ENCODE data around the gene NLRP3.
"Not testable (repeated sequence)": the region's sequence is repeated elsewhere in the genome, so short reads cannot be mapped to it uniquely, and the experiment has no call there.

NLRP3 gene

DNA sequence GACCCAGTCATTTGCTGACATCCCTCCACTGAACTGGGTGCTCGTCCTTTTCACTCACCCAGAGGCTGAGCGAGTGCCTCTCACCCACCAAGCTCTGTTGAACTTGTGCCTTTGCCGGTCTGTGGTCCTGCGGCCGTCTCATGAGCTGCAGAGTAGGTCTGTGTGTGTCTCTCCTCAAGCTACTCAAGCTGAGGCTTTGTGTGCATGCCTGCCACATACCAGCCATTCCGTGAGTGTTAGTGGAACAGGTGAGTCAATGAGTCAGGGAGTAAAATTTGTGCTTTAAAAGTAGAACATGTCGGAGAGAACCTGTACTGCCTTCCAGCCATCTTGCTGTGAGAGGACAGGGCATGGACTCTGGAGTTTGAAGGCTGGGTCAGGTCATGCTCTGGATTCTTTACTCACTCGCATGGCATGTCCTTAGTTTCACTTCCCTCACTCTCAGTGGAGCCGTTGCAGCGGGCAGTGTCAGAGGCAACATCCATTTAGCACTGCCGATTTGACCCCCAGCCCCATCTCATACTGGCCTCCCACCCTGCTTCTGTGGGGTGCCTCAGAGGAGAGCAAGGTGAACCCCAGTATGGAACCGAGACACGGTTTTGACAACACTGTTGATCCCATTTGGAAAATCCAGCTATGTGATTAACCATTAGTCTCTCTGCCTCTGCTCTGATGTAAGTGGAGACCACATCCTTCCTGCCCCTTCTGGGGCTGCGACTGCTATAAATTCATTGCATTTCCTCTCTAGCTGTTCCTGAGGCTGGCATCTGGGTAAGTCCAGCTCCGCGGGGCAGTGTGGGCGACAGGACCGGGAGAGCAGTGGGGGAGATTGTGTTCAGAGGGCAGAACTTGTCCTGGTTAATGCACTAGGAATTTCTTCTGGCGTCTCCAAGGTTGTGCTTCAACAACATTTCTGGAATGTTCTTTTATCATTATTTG is at the start of gene NLRP3:
Gene NLRP3, plus strand, starts transcription at position 751 of the 939 bp plus-strand sequence. CDS start 2,628 bp downstream, outside the sequence.
- no peak for DNase-seq (ENCODE audit: low read depth)

DNA sequence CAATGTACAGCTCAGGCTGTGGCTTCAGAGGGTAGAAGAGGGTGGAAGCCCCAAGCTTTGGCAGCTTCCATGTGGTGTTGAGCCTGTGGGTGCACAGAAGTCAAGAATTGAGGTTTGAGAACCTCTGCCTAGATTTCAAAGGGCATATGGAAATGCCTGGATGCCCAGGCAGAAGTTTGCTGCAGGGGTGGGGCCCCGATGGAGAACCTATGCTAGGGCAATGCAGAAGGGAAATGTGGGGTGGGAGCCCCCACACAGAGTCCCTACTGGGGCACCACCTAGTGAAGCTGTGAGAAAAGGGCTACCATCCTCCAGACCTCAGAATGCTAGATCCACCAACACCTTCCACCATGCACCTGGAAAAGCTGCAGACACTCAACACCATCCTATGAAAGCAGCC is 49.6 kb upstream of the NLRP3 start:
- not testable (repeated sequence) for DNase-seq (ENCODE audit: low read depth)

DNA sequence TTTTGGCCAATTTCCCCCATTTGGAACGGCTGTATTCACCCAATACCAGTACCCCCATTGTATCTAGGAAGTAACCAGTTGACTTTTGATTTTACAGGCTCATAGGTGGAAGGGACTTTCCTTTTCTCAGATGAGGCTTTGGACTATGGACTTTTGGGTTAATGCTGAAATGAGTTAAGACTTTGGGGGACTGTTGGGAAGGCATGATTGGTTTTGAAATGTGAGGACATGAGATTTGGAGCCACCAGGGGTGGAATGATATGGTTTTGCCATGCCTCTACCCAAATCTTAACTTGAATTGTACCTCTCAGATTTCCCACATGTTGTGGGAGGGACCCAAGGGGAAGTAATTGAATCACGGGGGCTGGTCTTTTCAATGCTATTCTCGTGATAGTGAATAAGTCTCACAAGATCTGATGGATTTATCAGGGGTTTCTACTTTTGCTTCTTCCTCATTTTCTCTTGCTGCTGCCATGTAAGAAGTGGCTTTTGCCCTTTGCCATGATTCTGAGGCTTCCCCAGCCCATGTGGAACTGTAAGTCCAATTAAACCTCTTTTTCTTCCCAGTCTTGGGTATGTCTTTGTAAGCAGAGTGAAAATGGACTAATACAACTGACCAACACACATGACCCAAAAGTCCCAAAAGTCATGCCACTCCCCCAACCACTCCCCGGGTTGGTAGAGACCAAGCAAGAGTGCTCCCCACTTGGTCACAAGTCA is 48.9 kb upstream of the NLRP3 start:
- no peak for DNase-seq (ENCODE audit: low read depth)

DNA sequence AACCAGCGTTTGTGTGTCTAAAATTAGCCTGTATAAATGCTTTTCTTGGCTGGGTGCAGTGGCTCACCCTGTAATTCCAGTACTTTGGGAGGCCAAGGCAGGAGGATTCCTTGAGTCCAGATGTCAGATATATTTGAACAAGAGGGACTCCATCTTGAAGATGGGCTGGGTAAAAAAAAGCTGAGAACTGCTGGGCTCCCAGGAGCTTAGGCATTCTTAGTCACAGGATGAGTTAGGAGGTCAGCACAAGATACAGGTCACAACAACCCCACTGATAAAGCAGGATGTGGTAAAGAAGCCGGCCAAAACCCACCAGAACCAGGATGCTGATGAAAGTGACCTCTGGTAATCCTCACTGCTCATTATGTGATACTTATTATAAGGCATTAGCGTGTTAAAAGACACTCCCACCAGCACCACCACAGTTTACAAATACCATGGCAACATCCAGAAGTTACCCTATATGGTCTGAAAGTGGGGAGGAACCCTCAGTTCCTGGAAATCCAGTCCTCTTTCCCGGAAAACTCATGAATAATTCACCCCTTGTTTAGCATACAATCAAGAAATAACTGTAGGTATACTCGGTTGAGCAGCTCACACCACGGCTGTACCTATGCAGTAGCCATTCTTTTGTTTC is 48.1 kb upstream of the NLRP3 start:
- no peak for DNase-seq (ENCODE audit: low read depth)

DNA sequence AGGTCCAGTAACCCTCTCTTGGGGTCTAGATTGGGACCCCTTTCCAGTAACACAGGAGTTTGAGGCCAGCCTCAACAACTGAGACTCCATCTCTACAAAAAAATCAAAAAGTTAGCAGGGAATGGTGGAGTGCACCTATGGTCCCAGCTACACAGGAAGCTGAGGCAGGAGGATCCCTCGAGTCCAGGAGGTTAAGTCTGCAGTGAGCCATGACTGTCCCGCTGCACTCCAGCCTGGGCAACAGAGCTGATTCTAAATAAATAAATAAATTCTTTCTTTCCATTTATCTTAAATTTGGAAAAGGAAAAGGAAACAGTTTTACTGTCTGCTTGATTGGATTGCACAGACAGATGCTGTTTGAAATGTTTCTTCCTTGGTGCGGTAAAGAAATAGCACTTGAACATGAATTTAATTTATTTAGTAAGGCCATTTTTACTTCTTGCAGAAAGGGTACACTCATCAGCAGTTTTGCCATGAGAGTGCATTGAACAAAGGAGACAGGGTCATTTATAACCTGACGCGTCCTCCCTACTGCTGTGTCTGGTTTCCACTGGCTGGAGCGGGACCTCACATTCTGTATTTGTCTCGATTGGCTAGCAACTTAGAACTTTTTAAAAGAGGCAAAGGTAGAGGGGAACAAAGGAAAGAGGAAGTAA is 47.4 kb upstream of the NLRP3 start:
- DNase-seq (ENCODE audit: low read depth), result no peak

DNA sequence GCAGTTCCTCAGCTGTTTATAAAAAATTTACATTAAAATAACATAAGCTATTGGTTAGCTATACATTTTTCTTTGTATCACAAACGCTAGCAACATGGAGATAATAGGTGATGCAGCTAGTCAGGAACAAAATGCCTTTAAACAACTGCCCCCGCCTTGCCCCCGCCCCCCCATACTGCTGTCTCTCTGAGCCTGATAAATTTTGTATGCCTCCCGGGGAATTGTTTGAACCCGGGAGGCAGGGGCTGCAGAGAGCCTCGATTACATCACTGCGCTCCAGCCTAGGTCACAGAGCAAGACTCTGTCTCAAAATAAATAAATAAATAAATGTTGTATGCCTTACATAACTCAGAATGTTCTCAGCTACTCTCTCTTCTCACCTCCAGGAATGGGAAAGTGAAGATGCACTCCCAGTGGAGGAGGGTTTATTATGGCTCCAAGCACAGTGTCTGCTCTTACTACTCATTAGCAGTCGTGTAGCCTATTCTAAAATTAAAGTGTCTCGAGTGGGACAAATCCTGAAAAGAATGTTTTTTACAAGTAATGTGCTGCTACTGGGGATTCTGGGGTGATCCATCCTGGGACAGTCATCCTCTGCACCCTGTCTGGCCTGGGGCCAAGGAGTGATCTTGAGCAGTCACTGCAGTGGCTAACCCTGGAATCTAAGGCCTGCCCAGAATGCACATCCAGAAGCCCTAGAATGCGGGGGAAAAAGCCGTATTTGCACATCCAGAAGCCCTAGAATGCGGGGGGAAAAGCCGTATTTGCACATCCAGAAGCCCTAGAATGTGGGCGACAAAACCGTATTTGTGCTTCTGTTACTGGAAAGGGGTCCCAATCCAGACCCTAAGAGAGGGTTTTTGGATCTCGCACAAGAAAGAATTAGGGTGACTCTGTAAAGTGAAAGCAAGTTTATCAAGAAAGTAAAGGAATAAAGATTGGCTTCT is 44.9 kb upstream of the NLRP3 start:
- no peak for DNase-seq (ENCODE audit: low read depth)

DNA sequence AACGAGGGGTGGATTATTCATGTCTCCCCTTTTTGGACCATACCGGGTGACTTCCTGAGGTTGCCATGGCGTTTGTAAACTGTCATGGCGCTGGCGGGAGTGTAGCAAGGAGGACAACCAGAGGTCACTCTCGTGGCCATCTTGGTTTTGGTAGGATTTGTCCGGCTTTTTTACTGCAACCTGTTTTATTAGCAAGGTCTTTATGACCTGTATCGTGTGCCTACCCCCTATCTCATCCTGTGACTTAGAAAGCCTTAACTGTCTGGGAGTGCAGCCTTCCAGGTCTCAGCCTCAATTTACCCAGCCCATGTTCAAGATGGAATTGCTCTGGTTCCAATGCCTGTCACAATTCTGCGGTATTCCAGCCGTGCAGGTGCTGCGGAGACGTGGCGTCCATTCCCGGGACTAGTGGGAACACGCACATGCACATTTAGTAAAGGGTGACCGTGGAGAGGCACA is 44.1 kb upstream of the NLRP3 start:
- DNase-seq (ENCODE audit: low read depth), result no peak

DNA sequence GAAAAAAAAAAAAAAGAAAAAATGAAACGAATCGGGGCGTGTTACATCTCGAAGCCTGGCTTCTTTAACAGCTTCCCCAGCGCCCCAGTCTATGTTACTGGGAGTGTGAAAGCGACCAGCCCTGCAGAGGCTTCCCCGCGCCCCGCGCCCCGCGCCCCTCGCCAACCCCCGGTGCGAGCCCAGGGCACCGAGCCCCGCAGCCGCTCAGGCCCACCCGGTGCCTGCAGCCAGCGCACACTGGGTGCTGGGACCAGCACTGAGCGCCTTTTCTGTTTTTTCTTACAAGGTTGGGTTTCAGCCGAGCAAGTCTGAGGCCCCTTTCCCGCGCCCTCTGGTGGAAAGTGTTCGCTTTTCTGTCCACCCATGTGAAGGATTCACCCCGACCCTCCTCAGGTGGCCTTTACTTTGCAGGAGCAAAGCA is 42.2 kb upstream of the NLRP3 start:
- DNase-seq (ENCODE audit: low read depth), result peak; percentile 40

DNA sequence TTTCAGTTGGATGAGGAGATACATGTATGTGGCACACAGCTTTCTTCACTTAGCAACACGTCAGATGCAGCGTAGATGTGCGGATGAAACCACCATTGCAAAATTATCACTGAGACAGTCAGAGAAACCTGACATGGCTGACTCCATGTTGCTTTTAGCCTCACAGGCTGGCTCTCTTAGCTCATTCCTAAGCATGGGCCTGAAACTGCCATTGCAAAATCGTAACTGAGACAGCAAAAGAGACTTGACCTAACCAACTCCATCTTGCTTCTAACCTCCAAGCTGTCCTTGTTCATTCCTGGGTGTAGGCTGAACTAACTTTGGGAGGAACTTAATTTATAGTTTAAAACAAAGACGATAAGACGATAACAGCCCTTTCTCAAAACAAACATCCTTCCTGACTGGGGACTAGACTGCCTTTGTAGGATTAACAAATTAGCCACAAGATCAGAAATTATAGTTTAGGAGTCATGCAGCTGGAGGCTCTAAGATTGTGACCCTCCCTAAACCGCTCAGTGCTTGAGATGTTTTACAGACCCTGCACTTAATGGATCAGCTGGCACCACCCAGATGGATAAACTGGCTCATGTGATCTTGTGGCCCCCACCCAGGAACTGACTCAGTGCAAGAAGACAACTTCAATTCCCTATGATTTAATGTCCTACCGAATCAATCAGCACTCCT is 41.2 kb upstream of the NLRP3 start:
- not testable (repeated sequence) for DNase-seq (ENCODE audit: low read depth)

DNA sequence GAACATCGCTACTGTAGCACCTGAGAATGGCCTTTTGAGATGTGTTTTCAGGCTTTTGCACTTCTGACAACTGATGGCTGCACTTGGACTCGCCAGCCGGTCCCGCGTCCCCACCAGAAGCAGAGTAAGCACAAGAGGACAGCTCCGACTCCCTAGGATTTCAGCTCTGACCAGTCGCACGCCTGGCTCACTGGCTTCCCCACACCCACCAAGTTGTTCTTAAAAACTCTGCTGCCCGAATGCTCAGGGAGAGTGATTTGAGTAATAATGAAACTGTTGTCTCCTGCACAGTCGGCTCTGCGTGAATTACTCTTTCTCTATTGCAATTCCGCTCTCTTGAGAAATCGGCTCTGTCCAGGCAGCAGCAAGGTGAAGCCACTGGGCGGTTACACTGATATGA is 40.2 kb upstream of the NLRP3 start:
- DNase-seq (ENCODE audit: low read depth), result no peak

DNA sequence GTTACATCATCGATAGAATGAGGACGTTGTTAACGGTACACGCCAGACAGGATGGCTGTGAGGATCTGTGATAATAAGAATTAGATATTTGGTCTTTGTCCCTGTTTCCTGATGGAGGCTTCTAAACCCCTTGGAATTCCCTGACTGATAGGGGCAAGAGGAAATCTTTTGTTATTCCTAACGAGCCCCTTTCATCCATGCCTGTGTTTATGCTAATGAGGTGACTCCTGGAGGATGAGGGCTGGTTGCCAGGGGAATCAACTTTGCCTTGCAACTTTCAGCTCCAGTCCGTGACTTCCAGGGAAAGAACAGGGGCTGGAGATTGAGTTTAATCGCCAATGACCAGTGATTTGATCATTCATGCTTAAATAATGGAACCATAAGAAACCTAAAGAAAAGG is 39.3 kb upstream of the NLRP3 start:
- no peak for DNase-seq (ENCODE audit: low read depth)

DNA sequence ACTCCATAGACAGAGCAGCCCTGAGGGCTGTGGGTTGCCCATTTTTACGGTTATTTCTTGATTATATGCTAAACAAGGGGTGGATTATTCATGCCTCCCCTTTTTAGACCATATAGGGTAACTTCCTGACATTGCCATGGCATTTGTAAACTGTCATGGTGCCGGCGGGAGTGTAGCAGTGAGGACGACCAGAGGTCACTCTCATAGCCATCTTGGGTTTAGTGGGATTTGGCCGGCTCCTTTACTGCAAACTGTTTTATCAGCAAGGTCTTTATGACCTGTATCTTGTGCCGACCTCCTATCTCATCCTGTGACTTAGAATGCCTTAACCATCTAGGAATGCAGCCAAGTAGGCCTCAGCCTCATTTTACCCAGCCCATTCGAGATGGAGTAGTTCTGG is 38.3 kb upstream of the NLRP3 start:
- DNase-seq (ENCODE audit: low read depth), result not testable (repeated sequence)

DNA sequence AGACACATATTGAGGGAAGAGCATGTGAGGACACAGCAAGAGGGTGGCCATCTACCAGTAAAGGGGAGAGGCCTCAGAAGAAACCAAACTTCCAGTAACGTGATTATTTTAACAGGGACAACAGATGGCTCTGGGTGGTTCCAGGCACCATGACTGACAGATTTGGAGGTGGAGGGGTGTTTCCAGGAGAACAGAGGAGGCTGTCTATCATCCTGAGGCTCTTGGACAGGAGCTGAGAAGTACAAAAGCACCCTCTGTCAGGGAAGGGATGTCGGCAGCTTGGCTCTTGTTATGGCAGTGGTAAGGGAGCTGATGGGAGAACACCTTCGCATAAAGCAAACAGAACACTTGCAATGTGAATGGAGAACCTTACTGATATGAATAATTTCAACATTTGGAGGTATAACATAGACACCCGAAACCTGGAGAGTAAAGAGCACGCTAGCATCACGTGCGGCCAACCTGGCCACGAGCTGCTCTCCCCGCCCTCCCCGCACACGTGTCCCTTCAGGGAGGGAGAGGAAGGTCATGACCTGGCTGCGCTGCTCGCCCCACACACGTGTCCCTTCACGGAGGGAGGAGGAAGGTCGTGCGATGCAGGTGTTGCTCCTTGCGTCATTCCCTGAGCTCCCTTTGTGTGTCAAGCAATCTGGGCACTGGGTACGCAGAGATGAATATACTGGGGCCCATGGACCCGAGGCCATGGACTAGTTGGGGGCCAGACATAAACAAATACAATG is 37.5 kb upstream of the NLRP3 start:
- DNase-seq (ENCODE audit: low read depth), result no peak

DNA sequence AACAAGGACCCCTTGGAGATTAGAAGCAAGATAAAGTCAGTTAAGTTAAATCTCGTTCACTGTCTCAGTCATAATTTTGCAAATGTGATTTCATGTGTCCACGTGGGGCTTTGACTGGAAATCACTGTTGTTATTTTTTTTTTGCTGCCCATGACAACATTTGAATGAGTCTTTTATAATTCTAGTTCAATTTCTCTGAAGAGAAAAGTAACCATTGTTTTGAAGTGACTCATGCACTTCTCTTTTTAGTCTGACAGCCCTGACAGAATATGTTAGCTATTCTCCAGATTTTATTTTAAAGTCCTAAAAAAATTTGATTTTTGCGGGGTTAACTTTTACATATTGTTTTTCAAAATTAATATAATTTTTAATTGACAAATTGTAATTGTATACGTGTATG is 30.7 kb upstream of the NLRP3 start:
- no peak for DNase-seq (ENCODE audit: low read depth)

DNA sequence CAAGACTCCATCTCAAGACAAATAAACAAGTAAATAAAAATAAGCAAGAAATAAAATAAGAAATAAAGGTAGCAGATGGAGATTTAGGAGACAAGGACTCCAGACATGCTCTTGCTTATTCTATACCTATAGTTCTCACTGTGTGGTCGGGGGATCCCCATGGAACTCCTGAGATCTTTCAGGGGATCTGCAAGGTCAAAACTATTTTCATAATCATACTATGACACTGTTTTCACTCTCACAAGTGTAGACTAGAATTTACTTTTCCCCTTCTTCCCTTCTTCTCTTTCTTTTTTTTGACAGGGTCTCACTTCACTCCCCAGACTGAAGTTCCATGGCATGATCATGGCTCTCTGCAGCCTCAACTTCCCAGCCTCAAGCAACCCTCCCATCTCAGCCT is 29.8 kb upstream of the NLRP3 start:
- DNase-seq (ENCODE audit: low read depth), result no peak

DNA sequence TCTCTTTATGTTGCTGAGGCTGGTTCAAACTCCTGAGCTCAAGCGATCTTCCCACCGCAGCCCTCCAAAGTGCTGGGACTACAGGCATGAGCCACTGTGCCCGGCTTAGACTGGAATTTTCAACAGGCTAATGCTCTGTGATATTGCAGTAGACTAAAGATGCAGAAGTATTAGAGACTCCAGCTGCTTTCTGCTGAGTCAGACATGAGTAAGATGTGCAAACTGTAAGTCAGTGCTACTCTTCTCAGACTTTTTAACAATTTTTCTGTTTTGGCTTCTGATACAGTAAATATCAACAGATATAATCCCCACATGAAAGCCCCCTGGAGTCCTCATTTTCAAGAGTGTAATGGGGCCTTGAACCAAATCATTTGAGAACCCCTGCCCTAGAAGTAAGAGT is 29.3 kb upstream of the NLRP3 start:
- no peak for DNase-seq (ENCODE audit: low read depth)

DNA sequence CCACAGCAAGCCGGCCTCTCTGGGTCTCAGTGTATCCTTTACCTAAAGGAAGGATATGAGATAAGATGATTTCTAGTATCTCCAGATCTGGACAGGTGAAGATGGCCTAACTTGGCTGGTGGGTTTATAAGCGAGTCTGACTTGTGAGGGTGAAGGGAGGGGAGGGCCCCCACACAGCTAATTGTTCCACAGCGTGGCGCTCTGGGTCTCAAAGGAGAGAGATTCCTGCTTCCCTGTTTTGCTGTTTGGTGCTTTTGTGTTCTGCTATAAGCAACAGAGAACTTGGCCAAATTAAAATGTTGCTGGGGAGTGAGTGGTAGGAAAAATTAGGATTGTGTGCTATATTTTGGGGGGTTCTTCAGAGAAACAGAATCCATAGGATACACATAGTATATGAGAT is 28.9 kb upstream of the NLRP3 start:
- DNase-seq (ENCODE audit: low read depth), result no peak

DNA sequence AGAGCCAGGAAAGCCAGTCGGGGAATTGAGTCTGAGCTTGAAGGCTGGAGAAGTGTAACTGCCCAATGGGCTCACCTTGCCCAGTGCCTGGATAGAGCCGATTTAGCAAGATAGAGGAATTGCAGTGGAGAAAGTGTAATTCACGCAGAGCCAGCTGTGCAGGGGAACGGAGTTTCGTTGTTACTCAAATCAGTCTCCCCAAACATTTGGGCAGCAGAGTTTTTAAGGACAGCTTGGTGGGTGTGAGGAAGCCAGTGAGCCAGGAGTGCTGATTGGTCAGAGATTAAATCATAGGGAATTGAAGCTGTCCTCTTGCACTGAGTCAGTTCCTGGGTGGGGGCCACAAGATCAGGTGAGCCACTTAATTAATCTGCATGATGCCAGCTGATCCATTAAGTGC is 28.4 kb upstream of the NLRP3 start:
- no peak for DNase-seq (ENCODE audit: low read depth)

DNA sequence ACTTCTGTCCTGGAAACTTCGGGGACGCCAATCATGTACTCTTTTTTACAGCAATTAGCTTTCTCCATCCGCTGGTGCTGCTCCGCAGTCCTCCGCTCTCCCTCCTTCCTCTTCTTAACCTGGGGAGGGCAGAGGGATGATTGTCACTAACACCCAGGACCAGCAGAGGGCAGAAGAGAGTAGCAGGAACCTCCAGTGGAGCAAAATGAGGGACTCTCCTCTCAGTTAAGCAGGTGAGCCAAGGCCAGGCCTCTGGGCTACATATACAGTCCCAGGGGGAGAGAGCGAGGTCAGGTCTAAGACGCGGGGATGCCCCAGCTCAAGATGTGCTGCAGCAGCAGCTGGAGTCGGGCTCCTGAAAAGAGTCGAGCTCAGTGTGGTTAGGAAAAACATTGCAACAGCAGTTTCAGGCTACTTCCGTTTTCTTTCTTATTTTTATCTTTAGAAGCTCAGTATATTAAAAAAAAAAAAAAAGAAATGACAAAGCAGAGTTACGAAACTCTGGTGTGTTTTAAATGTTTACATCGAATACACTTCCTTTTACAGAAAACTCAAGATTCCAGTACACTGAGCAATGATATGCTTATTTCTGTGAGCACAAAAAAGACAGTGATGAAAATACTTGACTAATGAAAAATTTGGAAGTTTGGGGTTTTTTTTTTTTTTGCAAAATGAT is 25.7 kb upstream of the NLRP3 start:
- peak; percentile 69 for DNase-seq (ENCODE audit: low read depth)

Measured in stimulated activated CD8-positive, alpha-beta memory T cell treated with anti-CD3 and anti-CD28 coated beads, Interleukin-15, amount 100 ng/mL, for 1 hour (primary cell).